Measurements from ENCODE around the gene CACNB3. TPM values are rescaled to one million over a fixed set of nuclear protein-coding genes. Genes with fewer than 3 reads are reported as not detected.

The CACNB3 gene
- total and polyA plus RNA-seq, 2 of the 8 experiments (the other 6 are each of a cell fraction or from before 2014, with no cell fraction given), result 12.5 to 16.0 TPM

GRCh38 chr12:48827513-48828096 is 9.3 kb downstream of the CACNB3 start:
- peaks cover 32 to 52% (median 44%) of the 10 kb centered on the region in 4 experiments for H3K36me3 ChIP-seq (ENCODE audit: control insufficient read depth in 2 of 4, insufficient read depth in 4 of 4, low read length in 3 of 4)
- no peak for DNase-seq (ENCODE audit: low read depth in 1 of 2, low spot score in 2 of 2)
- no peak overlapping the region for H3K14ac ChIP-seq (ENCODE audit: insufficient read length)
- no peak overlapping the region for H3K4me3 ChIP-seq (ENCODE audit: extremely low read depth in 1 of 4, insufficient read depth in 2 of 4, low read depth in 3 of 4, low read length in 4 of 4)
- H2BK15ac ChIP-seq (ENCODE audit: low read length), result no peak overlapping the region
- no peak overlapping the region for H3K4me2 ChIP-seq (ENCODE audit: insufficient read depth in 1 of 2, low read depth in 2 of 2, low read length in 2 of 2)
- H2AK5ac ChIP-seq (ENCODE audit: low read depth, low read length), result no peak overlapping the region
- H4K91ac ChIP-seq (replicated peaks; ENCODE audit: insufficient read length, low read length), result no peak overlapping the region
- no peak overlapping the region for H3K4ac ChIP-seq (replicated peaks; ENCODE audit: insufficient read length, low read depth, low read length)
- H2BK5ac ChIP-seq (ENCODE audit: low read depth, low read length), result no peak overlapping the region
- no peak overlapping the region for H4K5ac ChIP-seq (ENCODE audit: insufficient read length, low read depth, low read length)
- H3K23ac ChIP-seq (ENCODE audit: insufficient read length), result no peak overlapping the region
- no peak overlapping the region for H2AFZ ChIP-seq (ENCODE audit: low read length)
- FAIRE-seq, result no peak
- no peaks in the 10 kb centered on the region for H3K9me3 ChIP-seq (ENCODE audit: insufficient read depth in 2 of 2, low read depth in 1 of 2, low read length in 1 of 2)
- no peaks in the 10 kb centered on the region for H3K79me1 ChIP-seq (ENCODE audit: low read depth, low read length)
- TF ChIP-seq CEBPB (IDR thresholded peaks at IDR 0.05; ENCODE audit: low read depth, low read length), result no peak
- no peak for TF ChIP-seq RXRA (IDR thresholded peaks at IDR 0.05; ENCODE audit: insufficient read depth, low read depth, low read length)
- TF ChIP-seq CHD1 (IDR thresholded peaks at IDR 0.05; ENCODE audit: low read depth, low read length), result no peak
- TF ChIP-seq USF2 (IDR thresholded peaks at IDR 0.05; ENCODE audit: low read length), result no peak
- TF ChIP-seq CREB1 (IDR thresholded peaks at IDR 0.05), result no peak
- TF ChIP-seq SUZ12 (IDR thresholded peaks at IDR 0.05; ENCODE audit: low read length), result no peak
- no peak for TF ChIP-seq BRCA1 (IDR thresholded peaks at IDR 0.05; ENCODE audit: low read depth, low read length)
- TF ChIP-seq BCL11A (IDR thresholded peaks at IDR 0.05; ENCODE audit: low read depth in 2 of 2, low read length in 2 of 2), result no peak
- no peak for TF ChIP-seq JUND (IDR thresholded peaks at IDR 0.05; ENCODE audit: low read length)
- no peak for TF ChIP-seq HDAC2 (IDR thresholded peaks at IDR 0.05; ENCODE audit: borderline replicate concordance in 1 of 2, low read depth in 2 of 2, low read length in 2 of 2)
- no peak overlapping the region for H2BK12ac ChIP-seq (ENCODE audit: low read depth, low read length)
- no peak overlapping the region for H4K8ac ChIP-seq (ENCODE audit: extremely low read depth, insufficient read depth, low read length)
- ChIA-PET POLR2A (ENCODE audit: partially characterized antibody) (interaction anchor here (1.0 to 8.3 kb wide), 9 partner anchors 10 to 223 kb away, joined by 3 to 48 read pairs (median 4); partner anchors contain the start of genes DDX23 and RND1), CTCF (ENCODE audit: partially characterized antibody) (interaction anchor here (0.5 to 10.1 kb wide), 12 partner anchors 11 to 216 kb away, joined by 3 to 121 read pairs (median 4); partner anchors contain the start of genes CACNB3 and WNT1)
- peaks cover 0 to 4% (median 0%) of the 10 kb centered on the region in 4 experiments; a peak in 1 of 7 replicates for H3K4me1 ChIP-seq (replicated peaks in 1 of 4; ENCODE audit: control insufficient read depth in 3 of 4, insufficient read depth in 4 of 4, low read length in 3 of 4)
- H2BK120ac ChIP-seq (replicated peaks; ENCODE audit: low read depth, low read length), result no peak overlapping the region
- no peaks in the 10 kb centered on the region for H3K79me2 ChIP-seq (ENCODE audit: control insufficient read depth in 1 of 2, insufficient read depth in 2 of 2, low read length in 2 of 2)
- no peak overlapping the region for H3K9ac ChIP-seq (replicated peaks in 1 of 4; ENCODE audit: extremely low read depth in 1 of 4, low read depth in 3 of 4, low read length in 3 of 4)
- H3K27ac ChIP-seq (ENCODE audit: low read depth, low read length), result no peak overlapping the region
- H3K23me2 ChIP-seq (ENCODE audit: low read depth, low read length), result peaks cover 3% of the 10 kb centered on the region; the same call in 1 of the 2 replicates
- peaks cover 5 to 15% of the 10 kb centered on the region in 2 experiments for H4K20me1 ChIP-seq (replicated peaks in 1 of 2; ENCODE audit: control insufficient read depth in 1 of 2, insufficient read depth in 2 of 2, low read length in 2 of 2)
- H3K27me3 ChIP-seq (replicated peaks in 1 of 4; ENCODE audit: control insufficient read depth in 3 of 4, extremely low read depth in 1 of 4, insufficient read depth in 3 of 4, low read length in 3 of 4), result no peaks in the 10 kb centered on the region
- H3K56ac ChIP-seq (replicated peaks; ENCODE audit: insufficient read length, low read depth, low read length), result no peak overlapping the region
- WGBS, 2 experiments (ENCODE audit: extremely low coverage in 1 of 2, insufficient coverage in 1 of 2, insufficient read length in 1 of 2, insufficient replicate concordance in 2 of 2, low coverage in 1 of 2, low lambda C conversion rate in 2 of 2, missing lambda C conversion rate in 1 of 2), result 94% methylated on average over 16 of the region's 17 CpGs; no CpG with 5 or more reads in 1 of the 2 experiments
- no peak overlapping the region for H2BK20ac ChIP-seq (ENCODE audit: low read length)
- no peak overlapping the region for H3K18ac ChIP-seq (ENCODE audit: extremely low read depth, low read length)

Data from H1 (cell line).